GM06990 (cell line): ENCODE results near the gene BMERB1.
"Not testable (repeated sequence)": the region's sequence is repeated elsewhere in the genome, so short reads cannot be mapped to it uniquely, and the experiment has no call there.

ENCODE experiments used
- DNase-seq: peaks from one replicate; pipeline ENCODE4 v3.0.0-alpha.2; 2011; ENCODE audit not compliant: insufficient read length; ENCODE audit errors: extremely low read depth
- H3K27me3 ChIP-seq: replicated peaks from 2 replicates; pipeline ENCODE4 v1.6.0; 2011; ENCODE audit warnings: low read length; ENCODE audit not compliant: control insufficient read depth, insufficient read depth
- H3K36me3 ChIP-seq: 2 replicates; pipeline ENCODE4 v1.5.1; 2011; ENCODE audit warnings: low read length; ENCODE audit not compliant: control insufficient read depth, insufficient read depth
- H3K4me3 ChIP-seq: replicated peaks from 2 replicates; pipeline ENCODE4 v1.5.1; 2011; ENCODE audit warnings: low read depth, mild to moderate bottlenecking, control low read depth, low read length
- CTCF ChIP-seq: IDR thresholded peaks from 2 replicates; pipeline ENCODE4 v1.5.1; 2011; ENCODE audit warnings: low read length, control low read depth, mild to moderate bottlenecking, inconsistent platforms; ENCODE audit not compliant: insufficient read depth, poor library complexity, severe bottlenecking

Gene BMERB1

DNA sequence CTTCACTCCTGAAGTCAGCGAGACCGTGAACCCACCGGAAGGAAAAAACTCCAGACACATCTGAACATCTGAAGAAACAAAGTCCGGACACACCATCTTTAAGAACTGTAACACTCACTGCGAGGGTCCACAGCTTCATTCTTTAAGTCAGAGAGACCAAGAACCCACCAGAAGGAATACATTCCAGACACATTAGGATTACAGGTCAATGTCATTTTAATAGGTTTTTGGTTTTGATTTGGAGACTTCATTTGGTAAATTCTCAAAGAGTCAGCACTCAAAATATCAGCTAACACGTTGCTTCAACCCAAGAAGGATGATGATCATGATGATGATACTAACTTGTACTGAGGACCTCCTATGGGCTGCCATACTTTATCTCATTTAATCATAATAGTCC, 7.6 kb upstream of the BMERB1 start:
- TF ChIP-seq CTCF, result no peak
- no peak overlapping the region for H3K4me3 ChIP-seq
- no peaks in the 10 kb centered on the region for H3K36me3 ChIP-seq
- no peak for DNase-seq
- no peaks in the 10 kb centered on the region for H3K27me3 ChIP-seq

DNA sequence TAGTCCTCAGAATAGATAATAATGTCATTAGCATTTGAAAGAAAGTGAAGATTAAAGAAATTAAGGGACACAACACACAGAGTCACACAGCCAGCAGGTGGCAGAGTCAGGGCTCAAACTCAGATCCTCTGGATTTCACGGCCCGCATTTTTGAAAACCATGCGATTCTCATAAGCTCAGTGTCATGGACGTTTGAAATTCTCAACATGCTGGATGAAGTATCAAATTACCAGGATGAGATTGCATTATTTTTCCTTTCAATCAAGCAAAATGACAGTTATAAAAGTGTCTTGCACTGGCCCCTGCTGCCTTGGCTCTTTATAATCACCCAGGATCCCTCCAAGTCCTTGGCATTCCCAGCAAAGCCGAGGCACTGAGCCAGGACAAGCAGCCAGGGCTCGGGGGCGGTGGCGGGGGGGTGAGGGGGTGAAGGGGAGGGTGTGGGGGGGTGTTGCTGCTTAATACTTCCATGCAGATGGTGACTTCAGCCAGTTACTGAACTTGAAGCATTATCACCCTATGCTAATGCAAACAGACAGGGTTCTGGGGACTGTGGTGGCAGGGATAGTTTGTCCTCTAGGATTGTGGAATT, 6.6 kb upstream of the BMERB1 start:
- H3K36me3 ChIP-seq, result no peaks in the 10 kb centered on the region
- no peak overlapping the region for H3K4me3 ChIP-seq
- no peak for DNase-seq
- H3K27me3 ChIP-seq, result no peaks in the 10 kb centered on the region
- TF ChIP-seq CTCF, result peak; percentile 58

GRCh38 chr16:15430884-15431283, 3.5 kb upstream of the BMERB1 start:
- not testable (repeated sequence) for H3K4me3 ChIP-seq, H3K27me3 ChIP-seq, H3K36me3 ChIP-seq, DNase-seq

DNA sequence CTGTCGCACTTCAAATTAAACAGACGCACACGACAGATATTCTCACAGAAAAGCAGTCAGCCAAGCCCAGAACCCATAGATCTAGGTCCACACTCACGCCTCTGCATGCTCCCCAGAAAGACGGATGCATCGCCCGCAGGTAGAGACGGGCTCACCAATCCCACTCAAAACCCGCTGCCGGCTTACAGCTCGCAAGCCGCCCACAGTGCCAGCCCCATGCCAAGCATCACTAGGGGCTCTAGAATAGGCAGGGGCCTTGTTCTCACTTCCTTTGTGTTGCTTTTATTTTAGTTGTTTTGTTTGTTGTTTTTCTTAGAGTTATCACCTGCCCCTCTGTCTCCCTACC, 336 bp upstream of the BMERB1 start:
- H3K4me3 ChIP-seq, result peak overlapping the region; percentile 5
- TF ChIP-seq CTCF, result no peak
- no peak for DNase-seq

DNA sequence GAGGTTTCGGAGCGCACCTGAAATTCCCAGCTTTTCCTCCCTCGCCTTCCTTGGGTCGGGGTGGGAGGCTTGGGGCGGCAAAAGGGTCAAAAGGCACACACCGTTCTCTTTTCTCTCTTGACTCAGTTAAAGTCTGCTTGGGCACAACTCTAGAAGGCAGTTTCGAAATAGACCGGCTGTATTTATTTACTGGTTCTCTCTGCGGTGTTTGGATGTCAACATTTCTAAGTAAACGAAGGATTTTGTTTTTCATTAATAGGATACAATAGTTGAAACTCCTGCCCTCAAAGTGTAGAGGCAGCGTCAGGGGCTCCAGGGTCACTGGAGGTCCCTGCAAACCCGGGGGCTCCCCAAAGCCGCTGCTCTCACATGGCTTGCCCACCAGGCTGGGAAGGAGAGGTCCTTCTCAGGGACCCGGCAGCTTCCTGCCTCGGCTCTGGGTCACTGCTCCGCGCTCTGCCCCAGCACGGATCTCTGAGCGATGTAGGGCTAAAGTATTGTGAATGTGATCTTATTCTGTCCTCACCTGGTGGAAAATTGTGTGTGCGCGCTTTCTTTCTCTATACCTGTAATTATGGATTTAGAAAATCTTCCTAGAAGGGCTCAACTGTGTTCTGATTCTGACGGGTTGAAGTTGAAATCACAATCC, 952 bp downstream of the BMERB1 start:
- no peaks in the 10 kb centered on the region for H3K36me3 ChIP-seq
- peak overlapping the region; percentile 63 for H3K4me3 ChIP-seq
- TF ChIP-seq CTCF, result no peak
- DNase-seq, result peak; percentile 5
- H3K27me3 ChIP-seq, result no peaks in the 10 kb centered on the region; the same call in 1 of the 2 replicates

More for the DNA sequence above, 336 bp upstream of the BMERB1 start:
- Histone ChIP-seq H3K36me3 (no peaks in the 10 kb centered on the region), H3K27me3 (no peaks in the 10 kb centered on the region; the same call in 1 of the 2 replicates)

GRCh38 chr16:15439102-15439501, 4.7 kb downstream of the BMERB1 start:
- Histone ChIP-seq H3K36me3 (no peaks in the 10 kb centered on the region), H3K27me3 (no peaks in the 10 kb centered on the region; the same call in 1 of the 2 replicates), H3K4me3 (no peak overlapping the region)
- no peak for DNase-seq
- TF ChIP-seq CTCF, result no peak
